ENCODE results near the gene RPL13A.

RPL13A gene

DNA sequence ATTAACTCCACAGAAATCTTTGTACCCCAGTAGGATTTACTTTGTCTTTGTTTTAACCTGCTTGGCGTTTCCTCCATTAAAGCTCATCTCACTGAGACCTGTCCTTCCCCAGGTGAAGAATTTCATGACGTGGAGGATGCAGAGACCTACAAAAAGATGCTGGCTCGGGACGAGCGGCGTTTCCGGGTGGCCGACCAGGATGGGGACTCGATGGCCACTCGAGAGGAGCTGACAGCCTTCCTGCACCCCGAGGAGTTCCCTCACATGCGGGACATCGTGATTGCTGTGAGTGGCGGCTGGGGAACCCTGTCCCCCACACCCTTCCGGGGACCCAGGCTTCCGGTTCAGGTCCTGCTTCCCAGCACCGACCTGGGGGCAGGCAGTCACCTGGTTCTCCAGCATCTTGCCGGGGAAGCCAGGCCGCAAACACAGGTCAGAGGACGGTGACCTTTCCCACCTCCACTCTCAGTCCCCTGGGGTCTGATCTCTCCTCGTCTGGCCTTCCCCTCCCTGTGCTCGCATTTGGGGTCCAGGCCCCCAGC, 49.6 kb downstream of the RPL13A start:
- FAIRE-seq (no peak), DNase-seq (ENCODE audit: extremely low spot score, insufficient read length, low read depth) (no peak)

DNA sequence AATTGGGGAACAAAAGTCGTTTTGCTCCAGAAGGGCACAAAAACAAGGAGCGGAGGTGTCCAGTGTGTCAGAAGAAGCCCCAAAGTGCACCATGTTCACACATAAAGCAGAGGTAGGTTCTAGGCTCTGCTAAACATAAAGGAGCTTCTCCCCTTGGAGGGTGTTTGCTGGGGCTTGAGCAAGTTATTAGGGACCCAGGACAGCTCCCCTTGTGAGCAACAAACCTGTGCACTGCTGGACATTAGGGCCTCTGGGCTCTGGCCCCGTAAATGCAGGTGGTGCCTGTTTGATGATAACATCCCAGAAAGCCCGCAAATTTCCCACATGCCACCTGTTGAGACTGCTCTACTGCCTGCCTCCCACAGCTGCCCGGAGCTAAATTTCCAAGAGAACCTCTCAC, 51.2 kb downstream of the RPL13A start:
- DNase-seq (ENCODE audit: extremely low spot score, insufficient read length, low read depth) (no peak), FAIRE-seq (no peak)

DNA sequence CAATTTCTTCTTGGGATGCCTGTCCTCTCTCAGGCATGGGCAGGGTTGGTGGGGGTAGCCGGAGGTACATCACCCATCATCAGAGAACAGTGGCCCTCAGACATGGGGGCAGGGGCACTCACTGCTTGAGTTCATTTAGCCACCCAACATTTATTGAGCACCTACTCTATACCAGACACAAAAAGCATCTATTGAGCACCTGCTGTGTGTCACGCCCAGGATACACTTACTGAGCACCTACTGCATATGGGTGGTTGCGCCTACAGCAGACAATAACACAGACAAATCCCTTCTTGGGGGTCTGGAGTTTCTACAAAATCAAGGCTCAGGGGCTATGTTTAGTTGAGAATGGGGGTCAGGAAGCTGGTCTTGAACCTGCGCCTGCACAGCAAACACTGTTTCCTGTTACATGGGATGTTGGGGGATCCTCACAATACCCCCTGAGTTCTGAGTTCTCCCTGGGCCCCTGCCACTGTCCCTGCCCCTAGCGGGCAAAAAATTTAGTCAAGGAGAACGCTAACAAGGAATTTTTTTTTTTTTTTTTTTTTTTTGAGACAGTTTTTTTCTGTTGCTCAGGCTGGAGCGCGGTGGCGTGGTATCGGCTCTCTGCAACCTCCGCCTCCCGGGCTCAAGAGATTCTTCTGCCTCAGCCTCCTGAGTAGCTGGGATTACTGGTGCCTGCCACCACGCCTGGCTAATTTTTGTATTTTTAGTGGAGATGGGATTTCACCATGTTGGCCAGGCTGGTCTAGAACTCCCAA, 52.0 kb downstream of the RPL13A start:
- DNase-seq (ENCODE audit: extremely low spot score, insufficient read length, low read depth) (no peak), FAIRE-seq (no peak)
